ENCODE results near the gene CDC6. TPM values are rescaled to one million over a fixed set of nuclear protein-coding genes. Genes with fewer than 3 reads are reported as not detected.

Gene CDC6
- total and polyA plus RNA-seq, 2 of the 8 experiments (the other 6 are each of a cell fraction or from before 2014, with no cell fraction given), result 50.5 to 140 TPM

DNA sequence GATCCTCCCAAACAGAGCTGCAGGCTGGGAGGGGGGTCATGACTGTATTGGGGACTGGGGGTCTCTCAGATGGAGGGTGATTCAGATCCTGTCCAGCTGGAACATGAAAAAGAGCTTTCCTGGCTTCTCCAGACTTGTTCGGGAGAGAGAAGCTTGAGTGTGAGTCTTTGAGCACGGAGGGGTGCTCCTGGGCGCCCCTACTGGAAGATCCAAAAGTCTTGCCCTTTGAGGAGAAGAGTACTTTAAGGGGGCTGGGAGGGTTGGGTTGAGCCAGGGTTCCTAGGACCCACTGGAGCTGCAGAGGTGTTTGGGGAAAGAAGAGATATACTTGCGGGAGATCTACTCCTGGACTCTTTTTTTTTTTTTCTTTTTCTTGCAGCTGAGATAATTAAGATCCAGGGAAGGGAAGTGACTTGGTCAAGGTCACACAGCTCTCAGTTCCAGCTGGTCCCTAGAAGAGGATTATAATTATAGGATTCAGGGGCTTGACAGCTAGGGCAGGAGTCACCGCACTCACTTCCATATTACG lies 29.7 kb downstream of the CDC6 start (continued):
- TF ChIP-seq, protein P1, sequence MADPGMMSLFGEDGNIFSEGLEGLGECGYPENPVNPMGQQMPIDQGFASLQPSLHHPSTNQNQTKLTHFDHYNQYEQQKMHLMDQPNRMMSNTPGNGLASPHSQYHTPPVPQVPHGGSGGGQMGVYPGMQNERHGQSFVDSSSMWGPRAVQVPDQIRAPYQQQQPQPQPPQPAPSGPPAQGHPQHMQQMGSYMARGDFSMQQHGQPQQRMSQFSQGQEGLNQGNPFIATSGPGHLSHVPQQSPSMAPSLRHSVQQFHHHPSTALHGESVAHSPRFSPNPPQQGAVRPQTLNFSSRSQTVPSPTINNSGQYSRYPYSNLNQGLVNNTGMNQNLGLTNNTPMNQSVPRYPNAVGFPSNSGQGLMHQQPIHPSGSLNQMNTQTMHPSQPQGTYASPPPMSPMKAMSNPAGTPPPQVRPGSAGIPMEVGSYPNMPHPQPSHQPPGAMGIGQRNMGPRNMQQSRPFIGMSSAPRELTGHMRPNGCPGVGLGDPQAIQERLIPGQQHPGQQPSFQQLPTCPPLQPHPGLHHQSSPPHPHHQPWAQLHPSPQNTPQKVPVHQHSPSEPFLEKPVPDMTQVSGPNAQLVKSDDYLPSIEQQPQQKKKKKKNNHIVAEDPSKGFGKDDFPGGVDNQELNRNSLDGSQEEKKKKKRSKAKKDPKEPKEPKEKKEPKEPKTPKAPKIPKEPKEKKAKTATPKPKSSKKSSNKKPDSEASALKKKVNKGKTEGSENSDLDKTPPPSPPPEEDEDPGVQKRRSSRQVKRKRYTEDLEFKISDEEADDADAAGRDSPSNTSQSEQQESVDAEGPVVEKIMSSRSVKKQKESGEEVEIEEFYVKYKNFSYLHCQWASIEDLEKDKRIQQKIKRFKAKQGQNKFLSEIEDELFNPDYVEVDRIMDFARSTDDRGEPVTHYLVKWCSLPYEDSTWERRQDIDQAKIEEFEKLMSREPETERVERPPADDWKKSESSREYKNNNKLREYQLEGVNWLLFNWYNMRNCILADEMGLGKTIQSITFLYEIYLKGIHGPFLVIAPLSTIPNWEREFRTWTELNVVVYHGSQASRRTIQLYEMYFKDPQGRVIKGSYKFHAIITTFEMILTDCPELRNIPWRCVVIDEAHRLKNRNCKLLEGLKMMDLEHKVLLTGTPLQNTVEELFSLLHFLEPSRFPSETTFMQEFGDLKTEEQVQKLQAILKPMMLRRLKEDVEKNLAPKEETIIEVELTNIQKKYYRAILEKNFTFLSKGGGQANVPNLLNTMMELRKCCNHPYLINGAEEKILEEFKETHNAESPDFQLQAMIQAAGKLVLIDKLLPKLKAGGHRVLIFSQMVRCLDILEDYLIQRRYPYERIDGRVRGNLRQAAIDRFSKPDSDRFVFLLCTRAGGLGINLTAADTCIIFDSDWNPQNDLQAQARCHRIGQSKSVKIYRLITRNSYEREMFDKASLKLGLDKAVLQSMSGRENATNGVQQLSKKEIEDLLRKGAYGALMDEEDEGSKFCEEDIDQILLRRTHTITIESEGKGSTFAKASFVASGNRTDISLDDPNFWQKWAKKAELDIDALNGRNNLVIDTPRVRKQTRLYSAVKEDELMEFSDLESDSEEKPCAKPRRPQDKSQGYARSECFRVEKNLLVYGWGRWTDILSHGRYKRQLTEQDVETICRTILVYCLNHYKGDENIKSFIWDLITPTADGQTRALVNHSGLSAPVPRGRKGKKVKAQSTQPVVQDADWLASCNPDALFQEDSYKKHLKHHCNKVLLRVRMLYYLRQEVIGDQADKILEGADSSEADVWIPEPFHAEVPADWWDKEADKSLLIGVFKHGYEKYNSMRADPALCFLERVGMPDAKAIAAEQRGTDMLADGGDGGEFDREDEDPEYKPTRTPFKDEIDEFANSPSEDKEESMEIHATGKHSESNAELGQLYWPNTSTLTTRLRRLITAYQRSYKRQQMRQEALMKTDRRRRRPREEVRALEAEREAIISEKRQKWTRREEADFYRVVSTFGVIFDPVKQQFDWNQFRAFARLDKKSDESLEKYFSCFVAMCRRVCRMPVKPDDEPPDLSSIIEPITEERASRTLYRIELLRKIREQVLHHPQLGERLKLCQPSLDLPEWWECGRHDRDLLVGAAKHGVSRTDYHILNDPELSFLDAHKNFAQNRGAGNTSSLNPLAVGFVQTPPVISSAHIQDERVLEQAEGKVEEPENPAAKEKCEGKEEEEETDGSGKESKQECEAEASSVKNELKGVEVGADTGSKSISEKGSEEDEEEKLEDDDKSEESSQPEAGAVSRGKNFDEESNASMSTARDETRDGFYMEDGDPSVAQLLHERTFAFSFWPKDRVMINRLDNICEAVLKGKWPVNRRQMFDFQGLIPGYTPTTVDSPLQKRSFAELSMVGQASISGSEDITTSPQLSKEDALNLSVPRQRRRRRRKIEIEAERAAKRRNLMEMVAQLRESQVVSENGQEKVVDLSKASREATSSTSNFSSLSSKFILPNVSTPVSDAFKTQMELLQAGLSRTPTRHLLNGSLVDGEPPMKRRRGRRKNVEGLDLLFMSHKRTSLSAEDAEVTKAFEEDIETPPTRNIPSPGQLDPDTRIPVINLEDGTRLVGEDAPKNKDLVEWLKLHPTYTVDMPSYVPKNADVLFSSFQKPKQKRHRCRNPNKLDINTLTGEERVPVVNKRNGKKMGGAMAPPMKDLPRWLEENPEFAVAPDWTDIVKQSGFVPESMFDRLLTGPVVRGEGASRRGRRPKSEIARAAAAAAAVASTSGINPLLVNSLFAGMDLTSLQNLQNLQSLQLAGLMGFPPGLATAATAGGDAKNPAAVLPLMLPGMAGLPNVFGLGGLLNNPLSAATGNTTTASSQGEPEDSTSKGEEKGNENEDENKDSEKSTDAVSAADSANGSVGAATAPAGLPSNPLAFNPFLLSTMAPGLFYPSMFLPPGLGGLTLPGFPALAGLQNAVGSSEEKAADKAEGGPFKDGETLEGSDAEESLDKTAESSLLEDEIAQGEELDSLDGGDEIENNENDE (IDR thresholded peaks at IDR 0.05; ENCODE audit: insufficient replicate concordance, low read length), result no peak
- TF ChIP-seq SP1 (IDR thresholded peaks at IDR 0.05; ENCODE audit: low read depth, low read length) (no peak), SAP30 (IDR thresholded peaks at IDR 0.05; ENCODE audit: insufficient read depth, insufficient replicate concordance, low read length) (no peak), SP4 (IDR thresholded peaks at IDR 0.05; ENCODE audit: low read length) (no peak), CTBP2 (IDR thresholded peaks at IDR 0.05; ENCODE audit: borderline replicate concordance, insufficient read depth, insufficient read length, low read length) (no peak), BACH1 (IDR thresholded peaks at IDR 0.05; ENCODE audit: low read length) (no peak), POU5F1 (IDR thresholded peaks at IDR 0.05; ENCODE audit: low read depth, low read length) (no peak), NANOG (IDR thresholded peaks at IDR 0.05; ENCODE audit: insufficient read depth, low read depth, low read length, poor library complexity, severe bottlenecking) (no peak), RNF2 (IDR thresholded peaks at IDR 0.05; ENCODE audit: borderline replicate concordance, low read depth, low read length, missing control alignments, poor library complexity, severe bottlenecking) (no peak)
- TF ChIP-seq, protein P2, sequence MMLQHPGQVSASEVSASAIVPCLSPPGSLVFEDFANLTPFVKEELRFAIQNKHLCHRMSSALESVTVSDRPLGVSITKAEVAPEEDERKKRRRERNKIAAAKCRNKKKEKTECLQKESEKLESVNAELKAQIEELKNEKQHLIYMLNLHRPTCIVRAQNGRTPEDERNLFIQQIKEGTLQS (IDR thresholded peaks at IDR 0.05; ENCODE audit: insufficient read depth, low read depth, low read length), result no peak
